Neutrophil (primary cell): Measurements from ENCODE around the gene LIPE.

Experiments used
- H3K27ac ChIP-seq: fragments of 200-600 bp; sonication (generic); 2 replicates; pipeline ENCODE4 v1.5.1; 2016; ENCODE audit warnings: mild to moderate bottlenecking, moderate library complexity
- H3K27me3 ChIP-seq: fragments of 200-600 bp; sonication (generic); 2 replicates; pipeline ENCODE4 v1.6.0; 2016; ENCODE audit warnings: mild to moderate bottlenecking
- H3K36me3 ChIP-seq: fragments of 200-600 bp; sonication (generic); 2 replicates; pipeline ENCODE4 v1.5.1; 2017
- H3K4me1 ChIP-seq, 2 experiments: fragments of 200-600 bp in 1 of 2; sonication (generic) in 1 of 2; 1 replicate in 1 of 2; 2 replicates in 1 of 2; pipeline versions ENCODE4 v1.5.1 to v1.6.1; 2013 to 2016; ENCODE audit warnings: low read depth in 1 of 2, low read length in 1 of 2, mild to moderate bottlenecking in 1 of 2, moderate library complexity in 1 of 2; ENCODE audit not compliant: control insufficient read depth in 1 of 2, insufficient read depth in 1 of 2
- H3K4me3 ChIP-seq, 2 experiments: fragments of 200-600 bp in 1 of 2; sonication (generic) in 1 of 2; 1 replicate in 1 of 2; 2 replicates in 1 of 2; pipeline ENCODE4 v1.5.1; 2013 to 2016; ENCODE audit warnings: low read depth in 1 of 2, low read length in 1 of 2, mild to moderate bottlenecking in 1 of 2, moderate library complexity in 1 of 2
- H3K9me3 ChIP-seq: fragments of 200-600 bp; sonication (generic); 2 replicates; pipeline ENCODE4 v1.5.1; 2016
- CTCF ChIP-seq: fragments of 200-600 bp; sonication (generic); IDR thresholded peaks from 2 replicates; pipeline ENCODE4 v1.5.1; 2016; ENCODE audit warnings: antibody characterized with exemption

The LIPE gene

GRCh38 chr19:42403586-42403985 is 23.6 kb downstream of the LIPE start:
- peaks cover 61% of the 10 kb centered on the region for H3K36me3 ChIP-seq
- peaks cover 9 to 13% of the 10 kb centered on the region in 2 experiments for H3K4me1 ChIP-seq
- peaks cover 13% of the 10 kb centered on the region for H3K27me3 ChIP-seq
- no peaks in the 10 kb centered on the region for H3K9me3 ChIP-seq
- TF ChIP-seq CTCF = no peak
- no peak overlapping the region for H3K27ac ChIP-seq
- no peak overlapping the region for H3K4me3 ChIP-seq

- H3K4me1 ChIP-seq = peaks cover 14 to 17% of the 10 kb centered on the region in 2 experiments
- peaks cover 50% of the 10 kb centered on the region for H3K36me3 ChIP-seq
- no peaks in the 10 kb centered on the region for H3K9me3 ChIP-seq
- TF ChIP-seq CTCF = no peak
- no peak overlapping the region for H3K27ac ChIP-seq
- peaks cover 13% of the 10 kb centered on the region for H3K27me3 ChIP-seq
- H3K4me3 ChIP-seq = no peak overlapping the region
Observed at GRCh38 chr19:42402376-42403116, 24.6 kb downstream of the LIPE start.

GRCh38 chr19:42401365-42402303 is 25.6 kb downstream of the LIPE start:
- peak overlapping the region; percentile 41 for H3K27ac ChIP-seq
- TF ChIP-seq CTCF = peak; percentile 51

GRCh38 chr19:42400404-42400803 is 26.8 kb downstream of the LIPE start:
- peaks cover 29% of the 10 kb centered on the region for H3K36me3 ChIP-seq
- peaks cover 31 to 33% of the 10 kb centered on the region in 2 experiments for H3K4me1 ChIP-seq
- TF ChIP-seq CTCF = no peak
- H3K27me3 ChIP-seq = peaks cover 13% of the 10 kb centered on the region
- H3K27ac ChIP-seq = no peak overlapping the region
- H3K4me3 ChIP-seq = no peak overlapping the region
- H3K9me3 ChIP-seq = no peaks in the 10 kb centered on the region

More at GRCh38 chr19:42401365-42402303, 25.6 kb downstream of the LIPE start:
- Histone ChIP-seq H3K4me1 (peaks cover 19 to 24% of the 10 kb centered on the region in 2 experiments), H3K4me3 (peak overlapping the region in 1 of 2 experiments; percentile 59), H3K36me3 (peaks cover 41% of the 10 kb centered on the region), H3K9me3 (no peaks in the 10 kb centered on the region), H3K27me3 (peaks cover 13% of the 10 kb centered on the region)

GRCh38 chr19:42397263-42398166 is 29.7 kb downstream of the LIPE start:
- H3K27me3 ChIP-seq = peaks cover 13% of the 10 kb centered on the region
- no peak for TF ChIP-seq CTCF
- H3K4me1 ChIP-seq = peaks cover 33 to 36% of the 10 kb centered on the region in 2 experiments
- peaks cover 3% of the 10 kb centered on the region for H3K36me3 ChIP-seq
- H3K4me3 ChIP-seq = peak overlapping the region; percentile 73 to 77
- peak overlapping the region; percentile 88 for H3K27ac ChIP-seq
- no peaks in the 10 kb centered on the region for H3K9me3 ChIP-seq
